ENCODE measurements around the gene PHC1.
"Not testable (repeated sequence)": the region's sequence is repeated elsewhere in the genome, so short reads cannot be mapped to it uniquely, and the experiment has no call there.

Gene PHC1

GRCh38 chr12:8917751-8918150 is 3.4 kb downstream of the PHC1 start:
- FAIRE-seq (no peak), DNase-seq (ENCODE audit: insufficient read length, low spot score) (no peak)
- TF ChIP-seq POLR2A (IDR thresholded peaks at IDR 0.05; ENCODE audit: low read depth, low read length): no peak
- no peak for TF ChIP-seq POLR2AphosphoS5 (IDR thresholded peaks at IDR 0.05; ENCODE audit: low read depth, low read length)
- no peak for TF ChIP-seq POU2F2 (IDR thresholded peaks at IDR 0.05; ENCODE audit: low read depth, low read length)
- TF ChIP-seq SPI1 (IDR thresholded peaks at IDR 0.05; ENCODE audit: low read depth, low read length): no peak
- no peak for TF ChIP-seq TAF1 (IDR thresholded peaks at IDR 0.05; ENCODE audit: low read depth, low read length)
- no peak for TF ChIP-seq PAX5 (IDR thresholded peaks at IDR 0.05; ENCODE audit: insufficient read depth, low read length, severe bottlenecking)

GRCh38 chr12:8919643-8920042 is 5.3 kb downstream of the PHC1 start:
- FAIRE-seq; DNase-seq (ENCODE audit: insufficient read length, low spot score): not testable (repeated sequence)

DNA sequence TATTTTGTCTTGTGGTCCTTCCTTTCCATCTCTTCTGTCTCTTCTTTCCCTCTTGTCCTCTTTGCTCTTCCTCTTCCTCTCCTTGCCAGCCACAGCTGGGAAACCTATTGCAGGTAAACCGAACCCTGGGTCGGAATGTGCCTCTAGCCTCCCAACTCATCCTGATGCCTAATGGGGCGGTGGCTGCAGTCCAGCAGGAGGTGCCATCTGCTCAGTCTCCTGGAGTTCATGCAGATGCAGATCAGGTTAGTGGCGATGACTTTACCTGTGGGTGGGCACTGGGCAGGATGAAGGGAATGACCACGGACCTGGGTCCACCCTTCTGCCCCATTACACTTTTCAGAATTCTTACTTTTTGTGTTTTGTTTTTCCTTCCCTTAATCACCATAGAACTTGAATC is 8.2 kb downstream of the PHC1 start:
- FAIRE-seq (no peak), DNase-seq (ENCODE audit: insufficient read length, low spot score) (no peak)
- TF ChIP-seq PAX5 (IDR thresholded peaks at IDR 0.05; ENCODE audit: insufficient read depth, low read length, severe bottlenecking) (no peak), SPI1 (IDR thresholded peaks at IDR 0.05; ENCODE audit: low read depth, low read length) (no peak), POLR2AphosphoS5 (IDR thresholded peaks at IDR 0.05; ENCODE audit: low read depth, low read length) (no peak), POLR2A (IDR thresholded peaks at IDR 0.05; ENCODE audit: low read depth, low read length) (no peak), TAF1 (IDR thresholded peaks at IDR 0.05; ENCODE audit: low read depth, low read length) (no peak)

GRCh38 chr12:8930655-8931323 is 16.5 kb downstream of the PHC1 start:
- DNase-seq (ENCODE audit: insufficient read length, low spot score); FAIRE-seq: not testable (repeated sequence)

- FAIRE-seq; DNase-seq (ENCODE audit: insufficient read length, low spot score): not testable (repeated sequence)
Measured at GRCh38 chr12:8932464-8932863, 18.2 kb downstream of the PHC1 start.

GRCh38 chr12:8934080-8934479 is 19.8 kb downstream of the PHC1 start:
- FAIRE-seq; DNase-seq (ENCODE audit: insufficient read length, low spot score): not testable (repeated sequence)

DNA sequence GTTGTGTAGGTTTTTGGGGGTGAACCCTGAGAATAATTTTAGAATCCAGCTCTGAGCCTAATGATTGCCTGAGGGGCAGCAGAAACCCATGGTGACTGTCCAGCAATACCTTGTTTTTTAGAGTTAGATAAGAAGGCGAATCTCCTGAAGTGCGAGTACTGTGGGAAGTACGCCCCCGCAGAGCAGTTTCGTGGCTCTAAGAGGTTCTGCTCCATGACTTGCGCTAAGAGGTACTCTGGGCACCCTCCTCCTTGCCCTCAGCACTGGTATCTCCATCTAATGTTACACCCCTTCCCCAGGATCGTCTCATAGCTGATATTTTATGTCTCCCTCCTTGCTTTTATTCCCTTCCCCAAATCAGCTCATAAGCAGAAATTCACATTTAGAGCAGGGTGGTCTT is 22.4 kb downstream of the PHC1 start:
- FAIRE-seq (no peak), DNase-seq (ENCODE audit: insufficient read length, low spot score) (no peak)
- TF ChIP-seq POU2F2 (IDR thresholded peaks at IDR 0.05; ENCODE audit: low read depth, low read length): no peak
- no peak for TF ChIP-seq POLR2AphosphoS5 (IDR thresholded peaks at IDR 0.05; ENCODE audit: low read depth, low read length)
- no peak for TF ChIP-seq PAX5 (IDR thresholded peaks at IDR 0.05; ENCODE audit: insufficient read depth, low read length, severe bottlenecking)

GRCh38 chr12:8937842-8938442 is 23.6 kb downstream of the PHC1 start:
- not testable (repeated sequence) for DNase-seq (ENCODE audit: insufficient read length, low spot score)
- peak; percentile 45 for FAIRE-seq

- DNase-seq (ENCODE audit: insufficient read length, low spot score): no peak
- no peak for TF ChIP-seq SPI1 (IDR thresholded peaks at IDR 0.05; ENCODE audit: low read depth, low read length)
- no peak for TF ChIP-seq POLR2AphosphoS5 (IDR thresholded peaks at IDR 0.05; ENCODE audit: low read depth, low read length)
- TF ChIP-seq TAF1 (IDR thresholded peaks at IDR 0.05; ENCODE audit: low read depth, low read length): no peak
- no peak for TF ChIP-seq POLR2A (IDR thresholded peaks at IDR 0.05; ENCODE audit: low read depth, low read length)
- no peak for TF ChIP-seq PAX5 (IDR thresholded peaks at IDR 0.05; ENCODE audit: insufficient read depth, low read length, severe bottlenecking)
- TF ChIP-seq POU2F2 (IDR thresholded peaks at IDR 0.05; ENCODE audit: low read depth, low read length): no peak
- no peak for FAIRE-seq
Measured at GRCh38 chr12:8941691-8942478, 27.6 kb downstream of the PHC1 start.

GRCh38 chr12:8943565-8944186 is 29.4 kb downstream of the PHC1 start:
- no peak for FAIRE-seq
- no peak for DNase-seq (ENCODE audit: insufficient read length, low spot score)
- TF ChIP-seq POLR2A (IDR thresholded peaks at IDR 0.05; ENCODE audit: low read depth, low read length) (no peak), SPI1 (IDR thresholded peaks at IDR 0.05; ENCODE audit: low read depth, low read length) (no peak), POU2F2 (IDR thresholded peaks at IDR 0.05; ENCODE audit: low read depth, low read length) (no peak), POLR2AphosphoS5 (IDR thresholded peaks at IDR 0.05; ENCODE audit: low read depth, low read length) (no peak), TAF1 (IDR thresholded peaks at IDR 0.05; ENCODE audit: low read depth, low read length) (no peak), PAX5 (IDR thresholded peaks at IDR 0.05; ENCODE audit: insufficient read depth, low read length, severe bottlenecking) (no peak)

GRCh38 chr12:8946733-8947132 is 32.4 kb downstream of the PHC1 start:
- TF ChIP-seq PAX5 (IDR thresholded peaks at IDR 0.05; ENCODE audit: insufficient read depth, low read length, severe bottlenecking): no peak
- no peak for TF ChIP-seq POU2F2 (IDR thresholded peaks at IDR 0.05; ENCODE audit: low read depth, low read length)
- no peak for TF ChIP-seq POLR2AphosphoS5 (IDR thresholded peaks at IDR 0.05; ENCODE audit: low read depth, low read length)
- TF ChIP-seq POLR2A (IDR thresholded peaks at IDR 0.05; ENCODE audit: low read depth, low read length): no peak
- no peak for TF ChIP-seq SPI1 (IDR thresholded peaks at IDR 0.05; ENCODE audit: low read depth, low read length)
- no peak for TF ChIP-seq TAF1 (IDR thresholded peaks at IDR 0.05; ENCODE audit: low read depth, low read length)
- FAIRE-seq (no peak), DNase-seq (ENCODE audit: insufficient read length, low spot score) (no peak)
